H9 (cell line): Measurements from ENCODE around the gene ETHE1. TPM values are rescaled to one million over a fixed set of nuclear protein-coding genes. Genes with fewer than 3 reads are reported as not detected.

Experiments used
- DNase-seq: peaks from one replicate; pipeline ENCODE4 v3.0.0-alpha.2; 2017
- H2AFZ ChIP-seq: one replicate; pipeline ENCODE4 v1.6.1; 2013; ENCODE audit warnings: mild to moderate bottlenecking, low read length, control low read depth, moderate library complexity
- H2AK5ac ChIP-seq: 2 replicates; pipeline ENCODE4 v1.6.1; 2013; ENCODE audit warnings: low read length, control low read depth, mixed read lengths; ENCODE audit not compliant: insufficient read length
- H2BK120ac ChIP-seq: one replicate; pipeline ENCODE4 v1.6.1; 2013; ENCODE audit warnings: low read depth, mild to moderate bottlenecking, low read length, control low read depth, inconsistent platforms; ENCODE audit not compliant: poor library complexity, severe bottlenecking
- H2BK12ac ChIP-seq: 2 replicates; pipeline ENCODE4 v1.6.1; 2013; ENCODE audit warnings: low read length, control low read depth, mixed read lengths, low read depth; ENCODE audit not compliant: insufficient read length
- H2BK15ac ChIP-seq: 2 replicates; pipeline ENCODE4 v1.6.1; 2013; ENCODE audit warnings: low read depth, low read length, control low read depth
- H2BK20ac ChIP-seq: one replicate; pipeline ENCODE4 v1.6.1; 2013; ENCODE audit warnings: low read depth, mild to moderate bottlenecking, low read length, control low read depth, inconsistent platforms; ENCODE audit not compliant: poor library complexity, severe bottlenecking
- H2BK5ac ChIP-seq: 2 replicates; pipeline ENCODE4 v1.6.1; 2013; ENCODE audit warnings: low read length, control low read depth, mixed read lengths; ENCODE audit not compliant: insufficient read length
- H3K14ac ChIP-seq: 2 replicates; pipeline ENCODE4 v1.6.1; 2013; ENCODE audit warnings: low read length, control low read depth; ENCODE audit not compliant: insufficient read depth
- H3K18ac ChIP-seq: 2 replicates; pipeline ENCODE4 v1.6.1; 2013; ENCODE audit warnings: low read depth, mild to moderate bottlenecking, mixed read lengths, low read length, control low read depth; ENCODE audit not compliant: insufficient read length
- H3K23ac ChIP-seq: 2 replicates; pipeline ENCODE4 v1.6.1; 2013; ENCODE audit warnings: low read length, control low read depth, mixed read lengths, low read depth; ENCODE audit not compliant: insufficient read length
- H3K23me2 ChIP-seq: 2 replicates; pipeline ENCODE4 v1.6.1; 2013; ENCODE audit warnings: low read depth, mild to moderate bottlenecking, mixed read lengths, low read length, control low read depth; ENCODE audit not compliant: insufficient read length, poor library complexity, severe bottlenecking
- H3K27ac ChIP-seq: 2 replicates; pipeline ENCODE4 v1.5.1; 2013; ENCODE audit warnings: low read length, control low read depth, mixed read lengths, low read depth; ENCODE audit not compliant: insufficient read length
- H3K27me3 ChIP-seq: 2 replicates; pipeline ENCODE4 v1.6.1; 2013; ENCODE audit warnings: low read length, control low read depth, inconsistent platforms; ENCODE audit not compliant: insufficient read depth
- H3K4ac ChIP-seq: 2 replicates; pipeline ENCODE4 v1.6.1; 2013; ENCODE audit warnings: low read depth, mild to moderate bottlenecking, control low read depth, inconsistent platforms, low read length, moderate library complexity
- H3K4me1 ChIP-seq: 2 replicates; pipeline ENCODE4 v1.6.1; 2013; ENCODE audit warnings: low read length, control low read depth, inconsistent platforms; ENCODE audit not compliant: insufficient read depth
- H3K4me2 ChIP-seq: 2 replicates; pipeline ENCODE4 v1.6.1; 2013; ENCODE audit warnings: low read length, control low read depth, mixed read lengths; ENCODE audit not compliant: insufficient read length, insufficient read depth
- H3K56ac ChIP-seq: 2 replicates; pipeline ENCODE4 v1.6.1; 2013; ENCODE audit warnings: low read depth, mild to moderate bottlenecking, mixed read lengths, low read length, control low read depth; ENCODE audit not compliant: insufficient read length
- H3K79me1 ChIP-seq: 2 replicates; pipeline ENCODE4 v1.6.1; 2013; ENCODE audit warnings: low read depth, mild to moderate bottlenecking, moderate library complexity, low read length, control low read depth, inconsistent platforms; ENCODE audit not compliant: insufficient read depth, poor library complexity, severe bottlenecking
- H3K79me2 ChIP-seq: 2 replicates; pipeline ENCODE4 v1.6.1; 2013; ENCODE audit warnings: low read length, control low read depth, inconsistent platforms; ENCODE audit not compliant: insufficient read depth
- H3K9ac ChIP-seq: 2 replicates; pipeline ENCODE4 v1.6.1; 2013; ENCODE audit warnings: low read length, control low read depth, mixed read lengths; ENCODE audit not compliant: insufficient read length; ENCODE audit errors: extremely low read depth
- H3K9me3 ChIP-seq: one replicate; pipeline ENCODE4 v1.6.1; 2013; ENCODE audit warnings: low read depth, low read length, inconsistent platforms; ENCODE audit not compliant: control insufficient read depth
- H3T11ph ChIP-seq: one replicate; pipeline ENCODE4 v1.6.1; 2013; ENCODE audit warnings: mild to moderate bottlenecking, low read length, control low read depth, inconsistent platforms
- H4K20me1 ChIP-seq: one replicate; pipeline ENCODE4 v1.6.1; 2013; ENCODE audit not compliant: control insufficient read depth, insufficient read length, insufficient read depth
- H4K5ac ChIP-seq: 2 replicates; pipeline ENCODE4 v1.6.1; 2013; ENCODE audit warnings: low read depth, mild to moderate bottlenecking, mixed read lengths, low read length, control low read depth; ENCODE audit not compliant: insufficient read length
- H4K8ac ChIP-seq: replicated peaks from 2 replicates; pipeline ENCODE4 v1.6.1; 2013; ENCODE audit warnings: low read length, control low read depth, mixed read lengths, low read depth; ENCODE audit not compliant: insufficient read length
- H4K91ac ChIP-seq: 2 replicates; pipeline ENCODE4 v1.6.1; 2013; ENCODE audit warnings: low read depth, mild to moderate bottlenecking, moderate library complexity, mixed read lengths, low read length, control low read depth; ENCODE audit not compliant: insufficient read length
- H3K27ac Mint-ChIP-seq, 3 experiments: 2 replicates in 2 of 3; 3 replicates in 1 of 3; pipeline ENCODE4 v1.8.0; 2020 to 2021; ENCODE audit warnings: mixed read lengths in 3 of 3, mild to moderate bottlenecking in 1 of 3, moderate library complexity in 1 of 3
- H3K27me3 Mint-ChIP-seq: 2 replicates; pipeline ENCODE4 v1.8.0; 2021; ENCODE audit warnings: low read depth, mild to moderate bottlenecking, moderate library complexity, mixed read lengths
- H3K36me3 Mint-ChIP-seq, 3 experiments: 2 replicates in 2 of 3; 3 replicates in 1 of 3; pipeline ENCODE4 v1.8.0; 2020 to 2021; ENCODE audit warnings: low read depth in 3 of 3, mixed read lengths in 3 of 3; ENCODE audit not compliant: insufficient read depth in 1 of 3
- H3K4me1 Mint-ChIP-seq, 2 experiments: 2 replicates each; pipeline ENCODE4 v1.8.0; 2020; ENCODE audit warnings: mixed read lengths in 2 of 2
- H3K4me3 Mint-ChIP-seq, 2 experiments: 2 replicates in 1 of 2; 3 replicates in 1 of 2; pipeline ENCODE4 v1.8.0; 2020 to 2021; ENCODE audit warnings: mild to moderate bottlenecking in 2 of 2, mixed read lengths in 2 of 2, moderate library complexity in 1 of 2
- H3K9me3 Mint-ChIP-seq, 2 experiments: 2 replicates in 1 of 2; 3 replicates in 1 of 2; pipeline ENCODE4 v1.8.0; 2020; ENCODE audit warnings: mild to moderate bottlenecking in 2 of 2, mixed read lengths in 2 of 2, moderate library complexity in 1 of 2
- whole genome bisulfite sequencing: extraction: QIAGEN DNeasy Blood & Tissue Kit; methylation state at CpG from one replicate; pipeline ENCODE4 v1.1.7; 2013; ENCODE audit warnings: missing lambda C conversion rate, low lambda C conversion rate, mixed read lengths; ENCODE audit not compliant: insufficient read length; ENCODE audit errors: extremely low coverage; 5-methylcytosine and 5-hydroxymethylcytosine counted together
- total RNA-seq: library from RNA; stranded (reverse); gene quantifications from 2 replicates; pipeline ENCODE4 v1.2.1, GENCODE V29; 2021
- TF ChIP-seq, protein P1 (sequence below): fragments of 200-600 bp; sonication (generic); conservative IDR thresholded peaks from 3 replicates; pipeline ENCODE4 v1.8.0; 2021; ENCODE audit warnings: antibody characterized with exemption, mild to moderate bottlenecking

The ETHE1 gene
- total RNA-seq, 1 experiment from 2014 or later = 18.8 TPM

DNA sequence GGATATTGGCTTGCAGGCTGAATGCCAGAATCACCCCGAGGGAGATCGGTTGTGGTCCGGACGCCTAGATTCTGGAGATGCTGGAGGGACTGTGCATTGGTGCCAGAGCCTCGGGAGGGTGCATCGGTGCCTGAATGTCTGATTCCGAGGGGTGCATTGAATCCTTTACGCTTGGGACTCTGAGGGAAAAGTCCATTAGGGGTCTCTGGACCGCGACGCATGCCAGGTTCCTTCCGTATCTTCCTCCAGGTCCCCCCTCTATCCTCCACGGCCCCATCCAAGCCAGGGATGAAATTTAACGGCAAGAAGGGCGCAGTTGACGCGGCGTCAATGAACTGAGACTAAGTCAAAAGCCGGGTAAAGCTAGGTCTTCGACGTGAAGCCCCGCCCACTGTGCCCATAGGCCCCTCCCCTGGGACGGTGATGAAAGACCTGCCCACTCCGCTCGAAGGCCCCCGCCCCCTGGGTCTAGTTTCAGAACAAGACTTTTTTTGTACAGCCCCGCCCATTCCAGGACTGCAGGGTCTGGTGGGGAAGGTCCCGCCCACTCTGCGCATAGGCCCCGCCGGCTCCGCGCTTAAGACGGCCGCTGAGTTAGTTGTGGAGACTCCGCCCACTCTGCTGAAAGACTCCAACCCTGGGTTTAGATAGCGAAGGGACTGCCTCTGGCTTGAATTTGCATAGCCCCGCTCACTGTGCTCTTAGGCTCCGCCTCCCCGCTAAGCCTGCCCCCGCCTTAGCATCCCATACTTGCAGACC lies 6.7 kb upstream of the ETHE1 start:
- Mint-ChIP-seq H3K27me3 (peaks cover 10% of the 10 kb centered on the region), H3K4me3 (peak overlapping the region; percentile 79 to 97), H3K27ac (peak overlapping the region; percentile 97 to 99 (median 98)), H3K36me3 (peaks cover 8 to 23% (median 15%) of the 10 kb centered on the region in 3 experiments), H3K4me1 (peaks cover 15 to 19% of the 10 kb centered on the region in 2 experiments), H3K9me3 (no peaks in the 10 kb centered on the region; a peak in 1 of 5 replicates)
- H2BK5ac ChIP-seq = no peak overlapping the region
- no peak overlapping the region for H3K27ac ChIP-seq
- H3K56ac ChIP-seq = no peak overlapping the region
- no peak overlapping the region for H2BK20ac ChIP-seq
- no peak overlapping the region for H2BK12ac ChIP-seq
- H4K5ac ChIP-seq = no peak overlapping the region
- no peak overlapping the region for H4K8ac ChIP-seq
- no peaks in the 10 kb centered on the region for H3K79me1 ChIP-seq
- no peaks in the 10 kb centered on the region for H4K20me1 ChIP-seq
- no CpG with 5 or more reads among the region's 41 CpGs for WGBS
- H3K9ac ChIP-seq = no peak overlapping the region
- no peaks in the 10 kb centered on the region for H3K4me1 ChIP-seq
- no peak overlapping the region for H2BK15ac ChIP-seq
- H2BK120ac ChIP-seq = no peak overlapping the region
- H3K9me3 ChIP-seq = no peaks in the 10 kb centered on the region
- peak overlapping the region; percentile 56 for H3K4me2 ChIP-seq
- no peaks in the 10 kb centered on the region for H3K79me2 ChIP-seq
- no peak overlapping the region for H3K23ac ChIP-seq
- no peak overlapping the region for H3K18ac ChIP-seq
- no peak overlapping the region for H4K91ac ChIP-seq
- TF ChIP-seq, protein P1, sequence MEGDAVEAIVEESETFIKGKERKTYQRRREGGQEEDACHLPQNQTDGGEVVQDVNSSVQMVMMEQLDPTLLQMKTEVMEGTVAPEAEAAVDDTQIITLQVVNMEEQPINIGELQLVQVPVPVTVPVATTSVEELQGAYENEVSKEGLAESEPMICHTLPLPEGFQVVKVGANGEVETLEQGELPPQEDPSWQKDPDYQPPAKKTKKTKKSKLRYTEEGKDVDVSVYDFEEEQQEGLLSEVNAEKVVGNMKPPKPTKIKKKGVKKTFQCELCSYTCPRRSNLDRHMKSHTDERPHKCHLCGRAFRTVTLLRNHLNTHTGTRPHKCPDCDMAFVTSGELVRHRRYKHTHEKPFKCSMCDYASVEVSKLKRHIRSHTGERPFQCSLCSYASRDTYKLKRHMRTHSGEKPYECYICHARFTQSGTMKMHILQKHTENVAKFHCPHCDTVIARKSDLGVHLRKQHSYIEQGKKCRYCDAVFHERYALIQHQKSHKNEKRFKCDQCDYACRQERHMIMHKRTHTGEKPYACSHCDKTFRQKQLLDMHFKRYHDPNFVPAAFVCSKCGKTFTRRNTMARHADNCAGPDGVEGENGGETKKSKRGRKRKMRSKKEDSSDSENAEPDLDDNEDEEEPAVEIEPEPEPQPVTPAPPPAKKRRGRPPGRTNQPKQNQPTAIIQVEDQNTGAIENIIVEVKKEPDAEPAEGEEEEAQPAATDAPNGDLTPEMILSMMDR = no peak
- no peak overlapping the region for H3K14ac ChIP-seq
- no peak overlapping the region for H2AK5ac ChIP-seq
- no peak overlapping the region for H3T11ph ChIP-seq
- H3K27me3 ChIP-seq = no peaks in the 10 kb centered on the region
- H3K23me2 ChIP-seq = peaks cover 5% of the 10 kb centered on the region
- peak; percentile 99 for DNase-seq
- H3K4ac ChIP-seq = no peak overlapping the region
- H2AFZ ChIP-seq = no peak overlapping the region
